HG02840 (cell line): ENCODE data around the gene GPRC5D.

Experiments used
- ATAC-seq: cut with Tn5 transposase; IDR thresholded peaks from one replicate; pipeline ENCODE4 v1.9.1; 2021; ENCODE audit warnings: mild to moderate bottlenecking, moderate library complexity, moderate number of reproducible peaks; ENCODE audit not compliant: unreplicated experiment, low FRiP score

The GPRC5D gene

DNA sequence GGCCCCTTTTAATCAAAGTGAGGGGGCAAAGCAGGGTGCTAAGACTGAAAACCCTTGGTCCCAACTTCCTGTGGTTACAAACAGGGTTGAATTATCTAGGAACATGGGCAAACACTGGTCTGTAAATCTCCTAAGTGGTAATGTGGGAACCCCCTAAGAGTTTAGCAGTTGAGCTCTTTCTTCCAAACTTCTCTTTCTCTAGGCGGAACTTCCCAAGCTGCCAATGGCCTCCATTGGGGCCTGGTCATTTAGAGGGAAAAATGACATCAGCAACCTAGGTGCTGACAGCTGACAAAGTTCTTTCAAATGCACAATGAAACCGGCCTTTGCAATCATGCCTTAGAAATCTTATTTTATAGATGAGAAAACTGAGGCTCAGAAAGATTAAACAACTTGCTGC is 30.4 kb upstream of the GPRC5D start:
- ATAC-seq: no peak

DNA sequence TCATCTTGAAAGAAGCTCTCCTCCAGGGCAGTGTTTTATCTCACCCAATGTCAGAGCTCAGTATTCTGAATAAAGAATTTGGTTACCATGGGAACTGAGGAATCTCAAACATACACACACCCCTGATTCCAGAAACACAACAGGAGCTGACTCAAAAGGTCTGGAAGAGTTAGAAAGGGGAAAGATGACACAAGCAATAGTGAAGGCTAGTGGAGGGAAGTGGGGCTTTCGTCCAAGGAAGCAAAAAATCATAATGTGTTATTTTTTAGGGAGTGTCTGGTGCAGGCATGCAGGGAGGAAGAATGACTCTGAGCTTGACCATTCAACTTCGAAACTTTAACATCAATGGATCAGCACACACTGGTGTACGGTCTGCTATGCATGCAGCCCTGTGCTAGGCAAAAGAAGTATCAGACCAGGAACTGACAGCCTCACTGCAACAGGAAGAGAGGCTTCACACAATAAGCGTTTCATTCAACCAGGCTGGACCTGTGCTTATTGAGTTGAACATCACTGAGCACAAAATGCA is 27.8 kb upstream of the GPRC5D start:
- ATAC-seq: no peak

DNA sequence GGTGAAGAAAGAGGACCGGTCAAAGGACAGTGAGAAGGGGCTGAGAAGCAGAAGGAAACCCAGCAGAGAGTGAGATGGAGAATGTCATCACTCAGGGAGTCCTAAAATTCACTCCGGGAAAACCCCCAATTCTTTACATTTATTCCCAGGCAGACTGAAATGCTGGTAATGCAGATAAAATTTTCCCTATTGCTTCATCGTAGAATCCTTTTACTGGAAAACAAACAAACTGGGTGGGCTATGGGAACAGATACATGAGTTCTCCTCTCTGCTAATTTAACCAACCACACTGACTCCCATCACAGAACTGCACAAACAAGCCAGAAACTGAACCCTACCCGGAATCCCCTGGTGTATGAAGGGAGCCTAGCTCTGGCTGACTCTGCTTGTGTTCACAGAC is 27.2 kb upstream of the GPRC5D start:
- ATAC-seq: no peak

DNA sequence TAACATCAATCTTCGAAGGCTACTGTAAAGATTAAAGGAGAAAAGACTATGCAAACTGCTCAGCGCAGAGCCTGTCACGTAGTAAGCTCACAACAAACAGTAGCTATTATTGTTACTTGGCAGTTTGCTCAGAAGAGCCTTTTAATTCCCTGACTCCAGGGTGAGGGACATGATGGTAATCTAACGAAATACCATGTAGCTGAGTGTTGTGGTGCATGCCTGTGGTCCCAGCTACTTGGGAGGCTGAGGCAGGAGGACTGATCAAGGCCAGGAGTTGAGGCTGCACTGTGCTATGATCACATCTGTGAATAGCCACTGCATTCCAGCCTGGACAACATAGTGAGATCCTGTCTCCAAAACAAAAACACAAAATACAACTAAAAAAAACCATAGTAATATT is 25.3 kb upstream of the GPRC5D start:
- ATAC-seq: no peak

DNA sequence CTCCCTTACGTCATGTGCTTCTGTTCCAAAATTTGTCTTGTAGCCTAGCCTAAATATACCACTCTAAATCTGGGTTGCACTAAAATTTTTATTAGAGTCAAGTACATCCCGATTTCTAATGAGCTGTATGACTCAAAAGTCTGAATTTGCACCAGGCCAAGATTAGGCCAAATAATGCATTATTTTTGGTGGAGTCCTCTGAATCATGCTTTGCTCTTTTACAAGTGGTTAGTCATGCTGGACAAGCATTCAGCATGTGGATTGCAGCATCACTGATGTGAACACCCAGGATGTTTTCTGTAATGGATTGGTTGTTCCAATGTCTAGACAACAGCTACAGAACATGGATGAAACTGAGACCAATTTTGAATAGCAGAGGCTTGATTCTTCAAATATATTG is 24.4 kb upstream of the GPRC5D start:
- ATAC-seq: no peak

DNA sequence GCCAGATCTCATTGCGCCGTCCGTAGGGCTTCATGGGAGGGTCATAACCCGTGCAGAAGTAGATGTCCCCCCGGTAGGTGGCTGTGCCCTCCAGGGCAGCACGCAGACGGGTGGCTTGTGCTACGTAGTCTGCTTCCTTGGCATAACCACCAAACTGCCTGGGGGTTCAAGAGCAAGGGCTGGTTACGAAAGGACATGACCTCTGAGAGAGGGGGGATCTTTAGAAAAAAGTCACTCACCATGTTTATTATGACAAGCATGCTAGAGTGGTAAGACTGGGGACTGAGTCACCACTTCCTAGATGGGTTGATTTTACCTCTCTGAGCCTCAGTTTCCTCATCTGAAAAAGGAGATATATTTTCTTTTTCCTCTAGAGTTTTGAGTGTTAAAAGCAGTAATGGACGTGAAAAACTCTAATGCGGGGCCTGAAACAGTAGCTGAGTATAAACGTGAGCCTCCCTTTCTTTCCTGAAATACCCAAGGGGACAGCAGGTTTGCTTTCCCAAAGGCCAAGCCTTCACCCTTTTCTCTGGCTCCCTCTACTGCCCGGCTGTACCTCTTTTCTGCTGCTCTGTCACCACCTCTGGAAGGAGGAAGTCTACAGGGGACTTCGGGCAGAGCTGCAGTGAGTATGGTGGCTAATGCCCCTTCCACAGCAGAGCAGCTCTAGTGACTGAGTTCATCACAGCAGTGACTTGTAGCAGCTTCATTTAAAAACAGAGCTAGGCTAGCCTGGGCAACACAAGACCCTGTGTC is 23.5 kb upstream of the GPRC5D start:
- no peak for ATAC-seq

DNA sequence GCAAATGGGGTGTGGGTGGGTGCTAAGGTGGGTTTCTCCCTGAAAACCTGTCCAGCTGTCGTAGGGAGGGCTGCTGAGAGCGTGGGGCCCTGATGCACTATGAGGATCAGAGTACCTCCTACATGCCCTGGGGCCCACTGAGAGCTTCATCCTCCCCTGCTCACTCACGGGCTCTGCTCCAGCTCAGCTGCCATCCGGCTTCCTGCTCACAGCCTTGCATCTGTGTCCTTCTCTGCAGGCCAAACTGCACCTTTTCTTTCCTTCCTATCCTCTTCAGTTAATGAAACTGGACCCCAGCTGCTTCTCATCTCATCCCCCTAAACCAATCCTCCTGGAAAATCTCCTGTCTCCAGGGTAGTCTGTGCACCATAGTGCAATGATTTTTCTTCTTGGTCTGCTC is 22.2 kb upstream of the GPRC5D start:
- ATAC-seq: no peak

DNA sequence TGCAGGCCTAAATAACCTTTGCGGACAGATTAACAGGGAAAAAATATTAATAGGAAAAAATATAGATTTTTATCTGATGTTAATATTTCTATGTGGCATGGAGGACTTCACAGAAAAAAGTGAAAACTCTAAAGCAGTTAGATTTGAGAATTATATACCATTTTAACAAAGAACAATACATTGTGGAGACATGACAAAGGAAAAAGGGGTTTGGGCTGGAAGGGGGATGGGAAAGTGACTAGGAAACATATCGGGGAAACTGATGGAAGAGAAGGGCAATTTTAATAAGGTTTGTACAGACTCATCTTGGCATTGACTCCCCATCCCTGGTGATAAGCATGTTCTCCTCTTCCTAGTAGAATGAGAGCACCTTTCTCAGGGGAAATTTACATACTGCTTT is 21.0 kb upstream of the GPRC5D start:
- ATAC-seq: no peak

DNA sequence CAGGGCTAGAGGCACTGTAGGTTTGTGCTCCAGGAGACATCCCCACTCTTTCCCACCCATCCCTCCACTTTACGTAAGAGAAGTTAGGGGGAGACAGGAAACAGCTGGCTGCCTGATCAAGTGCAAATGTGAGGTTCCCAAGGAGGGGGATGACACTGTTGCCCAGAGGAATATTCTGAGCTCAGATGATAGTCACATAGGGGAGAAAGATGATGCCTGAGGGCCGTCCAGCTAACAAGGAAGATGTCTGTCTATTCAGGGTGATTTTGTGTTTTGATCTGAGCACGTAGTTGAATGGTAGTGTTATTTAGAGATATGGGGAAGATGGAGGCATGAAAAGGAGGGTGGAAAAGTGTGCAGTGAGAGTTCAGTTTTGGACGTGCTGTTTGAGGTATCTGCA is 13.9 kb upstream of the GPRC5D start:
- ATAC-seq: no peak

DNA sequence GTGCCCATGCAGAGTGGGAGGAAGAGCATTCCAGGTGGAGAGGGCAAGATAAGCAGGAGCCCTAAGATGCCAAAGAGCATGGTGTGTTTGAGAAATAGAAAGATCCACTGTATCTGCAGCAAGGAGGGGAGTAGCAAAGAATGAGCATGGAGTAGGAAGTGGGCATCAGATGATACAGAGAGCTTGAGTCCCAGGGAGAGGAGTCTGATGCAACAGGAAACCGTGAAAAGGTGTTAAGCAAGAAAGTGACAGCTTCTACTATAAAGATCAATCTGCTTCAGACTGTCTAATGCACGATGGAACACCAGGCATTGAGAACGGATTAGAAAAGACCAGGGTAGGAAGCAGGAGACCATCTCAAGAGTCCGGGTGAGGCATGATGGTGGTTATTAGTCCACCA is 12.3 kb upstream of the GPRC5D start:
- no peak for ATAC-seq

DNA sequence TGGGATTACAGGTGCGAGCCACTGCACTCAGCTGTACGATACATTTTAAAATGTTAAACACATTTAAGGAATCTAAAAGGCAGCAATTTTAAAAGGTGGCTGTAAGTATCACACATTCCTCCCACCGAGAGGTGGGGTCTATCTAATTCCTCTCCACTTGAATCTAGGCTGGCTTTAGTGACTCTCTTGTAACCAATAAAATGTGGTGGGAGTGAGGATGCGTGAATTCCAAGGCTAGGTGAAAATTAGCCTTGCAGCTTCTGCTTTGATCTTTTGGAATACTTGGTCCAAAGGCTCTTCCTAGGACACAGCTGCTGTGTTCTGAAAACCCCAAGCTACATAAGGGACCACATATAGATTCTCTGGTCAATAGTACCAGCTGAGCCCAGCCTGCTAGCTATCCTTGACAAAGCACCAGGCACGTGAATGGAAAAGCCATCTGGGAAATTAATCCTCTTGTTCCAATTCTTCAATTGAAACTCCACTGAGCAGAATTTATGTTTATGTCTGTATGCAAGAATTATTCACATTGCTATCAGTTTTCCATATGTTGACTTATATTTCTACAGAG is 8.8 kb upstream of the GPRC5D start:
- no peak for ATAC-seq

DNA sequence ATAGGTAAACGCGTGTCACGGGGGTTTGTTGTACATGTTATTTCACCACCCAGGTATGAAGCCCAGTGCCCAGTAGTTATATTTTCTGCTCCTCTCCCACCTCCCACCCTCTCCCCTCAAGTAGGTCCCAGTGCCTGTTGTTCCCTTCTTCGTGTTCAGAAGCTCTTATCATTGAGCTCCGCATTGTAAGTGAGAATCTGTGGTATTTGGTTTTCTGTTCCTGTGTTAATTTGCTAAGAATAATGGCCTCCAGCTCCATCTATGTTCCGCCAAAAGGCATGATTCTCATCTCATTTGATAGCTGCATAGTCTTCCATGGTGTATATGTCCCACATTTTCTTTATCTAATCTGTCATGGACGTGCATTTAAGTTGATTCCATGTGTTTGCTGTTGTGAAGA is 6.9 kb upstream of the GPRC5D start:
- no peak for ATAC-seq

DNA sequence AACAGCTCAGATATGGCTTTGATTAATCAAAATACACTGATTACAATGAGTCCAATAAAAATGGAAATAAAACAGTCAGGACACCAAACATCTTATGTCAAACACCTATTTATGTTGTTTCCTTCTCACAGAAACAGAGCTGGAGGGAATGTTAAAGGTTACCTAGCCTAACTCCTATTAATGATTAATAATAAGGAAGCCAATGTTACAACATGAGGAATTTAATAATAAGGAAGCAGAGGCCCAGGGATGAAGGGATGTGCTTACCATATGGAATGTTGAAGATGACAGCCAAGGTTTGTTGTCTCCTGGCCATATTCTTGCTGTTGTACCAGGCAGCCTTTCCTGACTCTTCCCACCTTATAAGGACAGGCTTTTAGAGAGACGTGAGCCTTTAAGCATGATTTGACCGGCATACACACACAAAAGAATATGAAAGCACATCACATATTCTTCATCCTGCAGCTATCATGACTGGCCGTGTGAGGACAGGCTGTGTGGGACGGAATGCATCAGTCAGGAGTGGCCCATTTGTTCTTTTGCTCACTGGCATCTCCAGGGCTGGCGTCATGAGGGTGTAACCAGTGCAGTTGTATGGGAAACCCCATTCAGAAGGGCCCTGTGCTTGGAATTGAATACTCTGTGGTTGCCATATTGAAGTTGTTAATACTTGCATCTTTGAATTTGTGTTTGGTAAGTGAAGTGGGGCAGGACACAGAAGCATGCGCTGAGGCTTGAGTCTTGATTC is 3.1 kb upstream of the GPRC5D start:
- no peak for ATAC-seq

DNA sequence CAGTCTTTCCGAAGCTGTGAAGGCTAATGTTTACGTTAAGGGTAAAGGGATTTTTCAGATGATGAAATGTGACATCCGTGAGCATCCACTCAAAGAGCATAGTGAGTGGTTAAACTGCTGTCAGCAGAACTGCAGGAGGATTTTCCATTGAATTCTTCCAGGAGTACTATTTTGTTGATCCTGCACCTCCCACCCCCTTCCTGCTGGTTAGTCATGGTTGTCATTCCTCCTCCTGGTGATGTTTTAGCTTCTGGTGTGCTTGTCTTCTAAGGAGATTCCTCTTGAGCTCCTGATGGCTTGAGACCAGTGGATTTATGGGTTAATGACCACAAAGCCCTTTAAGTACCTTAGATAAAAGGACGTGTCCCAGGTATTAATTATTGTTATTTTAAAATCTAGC is 2.4 kb upstream of the GPRC5D start:
- ATAC-seq: no peak

DNA sequence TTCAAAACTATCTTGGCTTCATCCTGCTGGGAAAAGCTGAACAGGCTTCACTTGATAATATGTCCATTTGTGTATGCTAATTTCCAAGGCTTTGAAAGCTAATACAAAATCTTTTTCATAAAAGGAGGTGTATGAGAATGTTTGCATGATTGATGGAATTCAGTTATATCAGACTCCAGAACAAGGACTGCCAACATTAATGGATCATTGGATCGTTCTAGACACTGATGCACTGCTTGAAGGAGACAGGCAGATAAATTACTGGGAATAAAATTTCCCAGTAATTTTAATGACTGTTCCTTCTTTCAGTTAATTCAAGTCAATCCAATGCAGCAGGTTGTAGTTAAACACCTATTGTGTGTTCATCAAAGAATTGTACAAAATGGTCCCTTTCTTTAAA is 466 bp downstream of the GPRC5D start:
- no peak for ATAC-seq

DNA sequence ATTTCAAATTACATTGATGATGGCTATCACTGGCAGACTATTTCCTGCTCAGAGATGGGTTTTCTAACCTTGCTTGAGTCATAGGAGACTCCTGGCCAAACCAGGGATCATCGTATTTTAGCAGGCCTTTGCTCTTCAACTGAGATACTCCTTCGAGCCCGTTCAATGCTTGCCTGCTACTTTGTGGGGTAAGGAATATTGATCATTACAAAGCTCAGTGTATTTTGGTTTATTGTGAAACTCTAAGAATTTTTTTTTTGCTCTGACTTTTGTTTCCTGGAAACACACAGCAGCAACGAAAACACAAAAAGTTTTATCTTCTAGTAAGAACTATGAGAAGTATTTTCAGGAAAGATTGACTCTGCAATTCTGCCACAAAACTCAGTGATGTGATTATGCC is 4.1 kb downstream of the GPRC5D start:
- no peak for ATAC-seq

DNA sequence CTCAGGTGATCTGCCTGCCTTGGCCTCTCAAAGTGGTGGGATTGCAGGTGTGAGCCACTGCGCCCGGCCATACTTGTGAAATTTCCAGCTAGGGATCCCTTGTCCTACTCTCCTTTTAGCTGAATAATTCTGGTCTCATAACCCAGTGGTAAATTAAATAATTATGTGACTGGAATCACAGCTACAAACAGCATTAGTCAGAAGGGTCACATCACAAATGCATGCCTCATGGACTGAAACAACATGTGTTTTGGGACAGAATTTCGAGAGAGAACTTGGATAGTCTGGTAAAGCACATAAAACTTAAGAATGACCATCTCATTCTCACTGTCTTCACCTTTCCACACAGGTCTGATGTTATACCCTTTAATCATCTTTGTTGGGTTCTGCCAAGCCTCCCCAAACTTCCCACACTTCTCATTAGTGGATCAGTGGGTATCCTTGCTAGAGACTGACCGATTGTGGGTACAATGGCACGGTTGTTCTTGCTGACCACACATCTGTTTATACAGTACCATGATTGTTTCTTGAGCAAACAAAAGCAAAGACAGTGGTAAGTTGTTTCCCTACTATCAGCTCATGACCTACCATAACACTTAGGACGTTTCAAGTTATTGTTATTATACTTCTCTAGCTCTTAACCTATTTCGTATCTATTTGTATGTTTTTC is 5.1 kb downstream of the GPRC5D start:
- no peak for ATAC-seq

DNA sequence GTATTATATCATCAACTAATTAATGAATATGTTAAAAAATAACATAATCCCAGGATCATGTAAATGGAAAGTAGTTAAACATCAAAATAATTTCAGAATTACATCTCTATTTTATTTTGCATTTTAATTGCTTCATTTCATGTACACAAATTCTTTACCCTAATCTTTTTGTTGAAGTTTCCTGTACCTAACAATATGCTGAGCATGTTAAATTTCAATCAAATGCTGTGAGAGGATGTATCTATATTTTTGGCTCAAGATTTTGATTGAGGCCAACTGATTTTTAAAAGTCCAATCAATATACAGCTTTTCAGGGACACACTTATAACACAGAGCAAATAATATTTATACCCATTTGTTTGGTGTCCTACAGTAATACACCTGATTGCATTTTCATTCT is 6.4 kb downstream of the GPRC5D start:
- no peak for ATAC-seq

DNA sequence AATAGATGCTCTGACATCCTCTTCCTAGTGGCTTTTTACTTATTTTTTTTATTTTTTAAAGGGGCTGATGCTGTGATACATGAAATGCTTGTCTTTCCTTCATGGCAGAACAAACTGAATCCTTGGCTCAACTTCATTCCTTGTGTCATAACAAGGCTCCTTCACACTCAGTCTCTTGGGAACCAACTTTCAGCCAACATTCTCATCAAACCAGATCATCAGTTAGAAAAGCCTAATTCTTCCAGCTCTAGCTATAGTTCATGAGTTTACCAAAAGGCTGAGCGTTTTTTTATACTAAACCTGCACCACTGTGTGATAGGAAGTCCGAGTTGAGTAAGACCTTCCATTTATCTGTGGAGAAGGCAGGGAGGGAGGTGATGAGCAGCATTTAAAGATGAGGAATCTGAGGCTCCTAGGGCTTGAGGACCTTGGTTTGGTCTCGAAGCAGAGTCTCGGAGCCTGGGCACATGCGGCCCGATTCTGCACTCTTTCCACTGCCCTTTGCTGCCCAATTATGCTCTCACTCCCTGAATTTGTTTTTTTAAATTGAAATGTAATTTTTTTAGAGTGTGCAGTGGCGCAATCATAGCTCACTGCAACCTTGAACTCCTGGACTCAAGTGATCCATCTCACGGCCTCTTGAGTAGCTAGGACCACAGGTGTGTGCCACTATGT is 8.2 kb downstream of the GPRC5D start:
- no peak for ATAC-seq
